MM.1S (cell line): ENCODE results near the gene MMP1.

Experiments used
- DNase-seq: peaks from one replicate; pipeline ENCODE4 v3.0.0-alpha.2; 2015
- H2AFZ ChIP-seq: fragments of 300-600 bp; sonication (generic); 2 replicates; pipeline ENCODE4 v1.6.0; 2016; ENCODE audit warnings: antibody characterized with exemption, low read length
- H3F3A ChIP-seq: fragments of 300-600 bp; sonication (generic); 2 replicates; pipeline ENCODE4 v1.6.1; 2016; ENCODE audit warnings: mild to moderate bottlenecking, antibody characterized with exemption, low read length, moderate library complexity, mixed read lengths; ENCODE audit not compliant: insufficient read depth
- H3K27ac ChIP-seq: fragments of 300-600 bp; sonication (generic); 2 replicates; pipeline ENCODE4 v1.5.1; 2016; ENCODE audit warnings: mild to moderate bottlenecking, low read length
- H3K27me3 ChIP-seq: fragments of 300-600 bp; sonication (generic); replicated peaks from 2 replicates; pipeline ENCODE4 v1.6.0; 2016; ENCODE audit warnings: low read length; ENCODE audit not compliant: insufficient read depth
- H3K36me3 ChIP-seq: fragments of 300-600 bp; sonication (generic); replicated peaks from 2 replicates; pipeline ENCODE4 v1.6.1; 2016; ENCODE audit warnings: mild to moderate bottlenecking, low read length, mixed read lengths; ENCODE audit not compliant: insufficient read depth
- H3K4me1 ChIP-seq: fragments of 300-600 bp; sonication (generic); 2 replicates; pipeline ENCODE4 v1.6.1; 2016; ENCODE audit warnings: low read length, mixed read lengths
- H3K4me2 ChIP-seq: fragments of 300-600 bp; sonication (generic); 2 replicates; pipeline ENCODE4 v1.6.0; 2016; ENCODE audit warnings: low read depth, low read length
- H3K4me3 ChIP-seq: fragments of 300-600 bp; sonication (generic); 2 replicates; pipeline ENCODE4 v1.5.1; 2016; ENCODE audit warnings: low read length, mixed read lengths
- H3K79me2 ChIP-seq: fragments of 300-600 bp; sonication (generic); 2 replicates; pipeline ENCODE4 v1.6.1; 2016; ENCODE audit warnings: mixed run types, low read length, mixed read lengths
- H3K9ac ChIP-seq: fragments of 300-600 bp; sonication (generic); 2 replicates; pipeline ENCODE4 v1.6.1; 2016; ENCODE audit warnings: low read length, mixed read lengths
- H3K9me2 ChIP-seq: fragments of 300-600 bp; sonication (generic); replicated peaks from 2 replicates; pipeline ENCODE4 v1.6.1; 2016; ENCODE audit warnings: mild to moderate bottlenecking, low read length, mixed read lengths; ENCODE audit not compliant: insufficient read depth
- H3K9me3 ChIP-seq: fragments of 300-600 bp; sonication (generic); replicated peaks from 2 replicates; pipeline ENCODE4 v1.6.1; 2016; ENCODE audit warnings: mild to moderate bottlenecking, low read length, mixed read lengths; ENCODE audit not compliant: insufficient read depth
- H4K20me1 ChIP-seq: fragments of 300-600 bp; sonication (generic); 2 replicates; pipeline ENCODE4 v1.6.1; 2016; ENCODE audit warnings: mild to moderate bottlenecking, low read length, moderate library complexity, mixed read lengths; ENCODE audit not compliant: insufficient read depth
- CTCF ChIP-seq: fragments of 300-600 bp; sonication (generic); IDR thresholded peaks from 2 replicates; pipeline ENCODE4 v1.5.1; 2016; ENCODE audit warnings: antibody characterized with exemption, low read length, mixed read lengths
- EZH2 ChIP-seq: fragments of 300-600 bp; sonication (generic); optimal IDR thresholded peaks from 2 replicates; pipeline ENCODE3; 2017; ENCODE audit warnings: low read depth, mild to moderate bottlenecking, antibody characterized with exemption, low read length, mixed read lengths
- EZH2phosphoT487 ChIP-seq: fragments of 300-600 bp; sonication (generic); IDR thresholded peaks from 2 replicates; pipeline ENCODE4 v1.6.1; 2018; ENCODE audit warnings: antibody characterized with exemption, low read length

MMP1 gene

GRCh38 chr11:102837156-102837555 is 39.2 kb upstream of the MMP1 start:
- H3F3A ChIP-seq: no peaks in the 10 kb centered on the region
- no peaks in the 10 kb centered on the region for H3K9me3 ChIP-seq
- H3K36me3 ChIP-seq: no peaks in the 10 kb centered on the region
- H3K4me3 ChIP-seq: no peak overlapping the region
- no peaks in the 10 kb centered on the region for H3K27me3 ChIP-seq
- H3K9me2 ChIP-seq: no peaks in the 10 kb centered on the region
- no peak overlapping the region for H3K4me2 ChIP-seq
- TF ChIP-seq CTCF: no peak
- no peak for TF ChIP-seq EZH2phosphoT487
- no peak for TF ChIP-seq EZH2
- H3K27ac ChIP-seq: no peak overlapping the region
- no peak overlapping the region for H3K9ac ChIP-seq
- no peak overlapping the region for H2AFZ ChIP-seq
- no peak for DNase-seq
- no peaks in the 10 kb centered on the region for H4K20me1 ChIP-seq
- H3K79me2 ChIP-seq: no peaks in the 10 kb centered on the region
- H3K4me1 ChIP-seq: no peaks in the 10 kb centered on the region

- H2AFZ ChIP-seq: no peak overlapping the region
- H3K27ac ChIP-seq: no peak overlapping the region
- H3K27me3 ChIP-seq: no peaks in the 10 kb centered on the region
- no peaks in the 10 kb centered on the region for H3F3A ChIP-seq
- no peaks in the 10 kb centered on the region for H4K20me1 ChIP-seq
- TF ChIP-seq EZH2phosphoT487 (no peak), EZH2 (no peak), CTCF (no peak)
- H3K4me1 ChIP-seq: no peaks in the 10 kb centered on the region
- no peak overlapping the region for H3K9ac ChIP-seq
- no peak overlapping the region for H3K4me2 ChIP-seq
- no peaks in the 10 kb centered on the region for H3K9me3 ChIP-seq
- no peaks in the 10 kb centered on the region for H3K79me2 ChIP-seq
- no peaks in the 10 kb centered on the region for H3K36me3 ChIP-seq
- H3K4me3 ChIP-seq: no peak overlapping the region
- H3K9me2 ChIP-seq: no peaks in the 10 kb centered on the region
- no peak for DNase-seq
These were observed 38.4 kb upstream of the MMP1 start for GRCh38 chr11:102836290-102836875.

- no peak for DNase-seq
- Histone ChIP-seq H3K79me2 (no peaks in the 10 kb centered on the region), H3K27me3 (no peaks in the 10 kb centered on the region), H3K9me2 (no peaks in the 10 kb centered on the region), H3K4me1 (no peaks in the 10 kb centered on the region), H2AFZ (no peak overlapping the region), H3K9me3 (no peaks in the 10 kb centered on the region), H3K36me3 (no peaks in the 10 kb centered on the region), H3K27ac (no peak overlapping the region), H3K9ac (no peak overlapping the region), H3K4me2 (no peak overlapping the region), H4K20me1 (no peaks in the 10 kb centered on the region), H3K4me3 (no peak overlapping the region), H3F3A (no peaks in the 10 kb centered on the region)
- no peak for TF ChIP-seq EZH2
These were observed 35.8 kb upstream of the MMP1 start for GRCh38 chr11:102833731-102834130.

GRCh38 chr11:102832612-102833011 is 34.7 kb upstream of the MMP1 start:
- Histone ChIP-seq H3K79me2 (no peaks in the 10 kb centered on the region), H2AFZ (no peak overlapping the region), H3F3A (no peaks in the 10 kb centered on the region), H3K9me3 (no peaks in the 10 kb centered on the region), H3K9ac (no peak overlapping the region), H3K27me3 (no peaks in the 10 kb centered on the region), H4K20me1 (no peaks in the 10 kb centered on the region), H3K36me3 (no peaks in the 10 kb centered on the region), H3K27ac (no peak overlapping the region), H3K4me1 (no peaks in the 10 kb centered on the region), H3K4me2 (no peak overlapping the region), H3K9me2 (no peaks in the 10 kb centered on the region), H3K4me3 (no peak overlapping the region)
- DNase-seq: no peak
- TF ChIP-seq EZH2phosphoT487 (no peak), EZH2 (no peak), CTCF (no peak)
